SK-N-SH (cell line): ENCODE measurements around the gene ABCA7. TPM values are rescaled to one million over a fixed set of nuclear protein-coding genes. Genes with fewer than 3 reads are reported as not detected.

Source experiments
- CTCF ChIA-PET: fragments of 300-600, 350-600 bp; formaldehyde crosslinking; extraction: SDS; loops from one replicate; lab custom pipeline; 2021; lab: Yijun Ruan, JAX
- POLR2A ChIA-PET: fragments of 350-600 bp; sonication (Branson Sonifier 250); formaldehyde crosslinking; extraction: SDS; loops from one replicate; lab custom pipeline; 2020; ENCODE audit warnings: antibody characterized with exemption, inconsistent platforms; lab: Yijun Ruan, JAX
- DNase-seq: peaks from one replicate; pipeline ENCODE4 v3.0.0; 2012
- H2AFZ ChIP-seq: fragments of 200-600 bp; sonication (generic); 2 replicates; pipeline ENCODE4 v1.8.1; 2016; ENCODE audit warnings: antibody characterized with exemption, mild to moderate bottlenecking, low read depth
- H3F3A ChIP-seq: fragments of 200-600 bp; sonication (generic); replicated peaks from 2 replicates; pipeline ENCODE3; 2016; ENCODE audit warnings: antibody characterized with exemption, mild to moderate bottlenecking; ENCODE audit not compliant: insufficient read depth
- H3K27ac ChIP-seq, 2 experiments: fragments of 200-500 bp in 1 of 2; fragments of 200-600 bp in 1 of 2; sonication (Bioruptor generic) in 1 of 2; sonication (generic), shearing (Covaris generic) in 1 of 2; 2 replicates each; pipeline versions ENCODE4 v1.5.1 to v1.6.1; 2014 to 2016; ENCODE audit warnings: low read depth in 2 of 2, inconsistent platforms in 1 of 2, low read length in 1 of 2, mild to moderate bottlenecking in 1 of 2, mixed read lengths in 1 of 2
- H3K27me3 ChIP-seq: fragments of 200-600 bp; sonication (generic), shearing (Covaris generic); 2 replicates; pipeline ENCODE4 v1.6.1; 2016; ENCODE audit warnings: mixed run types; ENCODE audit not compliant: insufficient read depth
- H3K36me3 ChIP-seq, 2 experiments: fragments of 200-500 bp in 1 of 2; fragments of 200-600 bp in 1 of 2; sonication (Bioruptor generic) in 1 of 2; sonication (generic) in 1 of 2; replicated peaks in 1 of 2; 2 replicates each; pipeline versions ENCODE3 to v1.5.1; 2014 to 2016; ENCODE audit warnings: low read length in 1 of 2, mild to moderate bottlenecking in 1 of 2; ENCODE audit not compliant: insufficient read depth in 2 of 2, control insufficient read depth in 1 of 2
- H3K4me1 ChIP-seq, 2 experiments: fragments of 200-500 bp in 1 of 2; fragments of 200-600 bp in 1 of 2; sonication (Bioruptor generic) in 1 of 2; sonication (generic), shearing (Covaris generic) in 1 of 2; 2 replicates each; pipeline versions ENCODE4 v1.5.1 to v1.6.1; 2014 to 2016; ENCODE audit warnings: low read depth in 1 of 2, low read length in 1 of 2, mixed run types in 1 of 2; ENCODE audit not compliant: insufficient read depth in 2 of 2, control insufficient read depth in 1 of 2
- H3K4me2 ChIP-seq: fragments of 200-600 bp; sonication (generic), shearing (Covaris generic); 2 replicates; pipeline ENCODE4 v1.6.1; 2017; ENCODE audit warnings: mixed run types
- H3K4me3 ChIP-seq, 2 experiments: fragments of 200-500 bp in 1 of 2; fragments of 200-600 bp in 1 of 2; sonication (Bioruptor generic) in 1 of 2; sonication (generic), shearing (Covaris generic) in 1 of 2; 2 replicates each; pipeline versions ENCODE4 v1.5.1 to v1.8.1; 2014 to 2016; ENCODE audit warnings: low read depth in 2 of 2, inconsistent platforms in 1 of 2, low read length in 1 of 2, mild to moderate bottlenecking in 1 of 2, mixed read lengths in 1 of 2, moderate library complexity in 1 of 2
- H3K79me2 ChIP-seq: fragments of 200-600 bp; sonication (generic); 2 replicates; pipeline ENCODE4 v1.8.1; 2017; ENCODE audit warnings: mild to moderate bottlenecking; ENCODE audit not compliant: insufficient read depth
- H3K9ac ChIP-seq: fragments of 200-600 bp; sonication (generic); 2 replicates; pipeline ENCODE4 v1.6.1; 2017; ENCODE audit warnings: mixed run types
- H3K9me2 ChIP-seq: fragments of 200-600 bp; sonication (generic); 2 replicates; pipeline ENCODE4 v1.6.1; 2017; ENCODE audit warnings: mixed run types
- H3K9me3 ChIP-seq: fragments of 200-600 bp; sonication (generic); 2 replicates; pipeline ENCODE4 v1.6.1; 2017; ENCODE audit warnings: mixed run types, mild to moderate bottlenecking, moderate library complexity
- H4K20me1 ChIP-seq: fragments of 200-600 bp; sonication (generic); 2 replicates; pipeline ENCODE4 v1.6.1; 2017; ENCODE audit warnings: mild to moderate bottlenecking, mixed run types; ENCODE audit not compliant: insufficient read depth
- JUND ChIP-seq: IDR thresholded peaks from 2 replicates; pipeline ENCODE4 v1.4.0; 2012
- MAX ChIP-seq: IDR thresholded peaks from 2 replicates; pipeline ENCODE4 v1.4.0; 2012; ENCODE audit warnings: low read depth
- MEF2A ChIP-seq: IDR thresholded peaks from 2 replicates; pipeline ENCODE4 v1.4.0; 2012; ENCODE audit warnings: low read depth, borderline replicate concordance
- MXI1 ChIP-seq: IDR thresholded peaks from 2 replicates; pipeline ENCODE4 v1.6.1; 2012; ENCODE audit warnings: mild to moderate bottlenecking, low read depth, low read length, improper control_type of control experiment
- NRF1 ChIP-seq: IDR thresholded peaks from 2 replicates; pipeline ENCODE4 v1.6.1; 2012; ENCODE audit warnings: low read depth, mild to moderate bottlenecking, low read length
- POLR2AphosphoS5 ChIP-seq: IDR thresholded peaks from 2 replicates; pipeline ENCODE4 v1.6.1; 2012; ENCODE audit warnings: low read depth, low read length
- RAD21 ChIP-seq: IDR thresholded peaks from 2 replicates; pipeline ENCODE4 v1.6.1; 2012; ENCODE audit warnings: mild to moderate bottlenecking, low read length
- RFX5 ChIP-seq: IDR thresholded peaks from 2 replicates; pipeline ENCODE4 v1.6.1; 2012; ENCODE audit warnings: mild to moderate bottlenecking, improper control_type of control experiment, low read length
- RXRA ChIP-seq: IDR thresholded peaks from 2 replicates; pipeline ENCODE4 v1.4.0; 2012; ENCODE audit warnings: low read depth, mild to moderate bottlenecking, borderline replicate concordance
- SIN3A ChIP-seq: IDR thresholded peaks from 2 replicates; pipeline ENCODE4 v1.6.1; 2012; ENCODE audit warnings: low read depth, mild to moderate bottlenecking, low read length, moderate library complexity, borderline replicate concordance
- SMC3 ChIP-seq: IDR thresholded peaks from 2 replicates; pipeline ENCODE4 v1.6.1; 2012; ENCODE audit warnings: low read depth, low read length, improper control_type of control experiment
- TAF1 ChIP-seq: IDR thresholded peaks from 2 replicates; pipeline ENCODE4 v1.6.1; 2012; ENCODE audit warnings: low read depth, mild to moderate bottlenecking, low read length, moderate library complexity, borderline replicate concordance
- WGBS: methylation state at CpG from one replicate; pipeline ENCODE4 v1.1.6; 2017; ENCODE audit warnings: low lambda C conversion rate; 5-methylcytosine and 5-hydroxymethylcytosine counted together
- polyA plus RNA-seq, 3 experiments: library from polyadenylated mRNA; depleted of rRNA; stranded (reverse); fragments of >200 nt; gene quantifications; 2 replicates each; pipeline ENCODE4 v1.2.3, GENCODE V29; 2012
- TF ChIP-seq, protein P1 (sequence below): fragments of 150-350 bp; IDR thresholded peaks from 2 replicates; pipeline ENCODE4 v1.6.1; 2016; ENCODE audit warnings: mild to moderate bottlenecking, low read depth, low read length
- TF ChIP-seq, protein P2 (sequence below): IDR thresholded peaks from 2 replicates; pipeline ENCODE4 v1.6.1; 2012; ENCODE audit warnings: mild to moderate bottlenecking, low read depth, low read length, moderate library complexity

ABCA7 gene
- polyA plus RNA-seq, 1 of the 3 experiments (the other 2 are of a cell fraction), result 7.8 TPM

DNA sequence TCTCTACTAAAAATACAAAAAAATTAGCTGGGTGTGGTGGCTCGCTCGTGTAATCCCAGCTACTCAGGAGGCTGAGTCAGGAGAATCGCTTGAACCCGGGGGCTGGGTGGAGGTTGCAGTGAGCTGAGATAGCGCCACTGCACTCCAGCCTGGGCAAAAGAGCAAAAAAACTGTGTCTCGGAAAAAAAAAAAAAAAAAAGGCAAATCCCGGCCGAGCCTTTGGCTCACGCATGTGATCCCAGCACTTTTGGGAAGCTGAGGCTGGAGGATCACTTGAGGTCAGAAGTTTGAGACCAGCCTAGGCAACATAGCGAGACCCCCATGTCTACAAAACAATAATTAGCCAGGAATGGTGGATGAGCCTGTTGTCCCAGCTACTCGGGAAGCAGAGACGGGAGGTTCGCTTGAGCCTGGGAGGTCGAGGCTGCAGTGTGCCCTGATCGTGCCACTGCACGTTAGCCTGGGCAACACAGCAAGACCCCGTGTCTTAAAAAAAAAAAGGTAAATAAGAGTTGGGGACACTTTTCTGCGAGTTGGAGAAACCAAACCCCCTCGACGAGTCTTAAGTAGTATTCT, 63.3 kb downstream of the ABCA7 start (continued):
- TF ChIP-seq, protein P1, sequence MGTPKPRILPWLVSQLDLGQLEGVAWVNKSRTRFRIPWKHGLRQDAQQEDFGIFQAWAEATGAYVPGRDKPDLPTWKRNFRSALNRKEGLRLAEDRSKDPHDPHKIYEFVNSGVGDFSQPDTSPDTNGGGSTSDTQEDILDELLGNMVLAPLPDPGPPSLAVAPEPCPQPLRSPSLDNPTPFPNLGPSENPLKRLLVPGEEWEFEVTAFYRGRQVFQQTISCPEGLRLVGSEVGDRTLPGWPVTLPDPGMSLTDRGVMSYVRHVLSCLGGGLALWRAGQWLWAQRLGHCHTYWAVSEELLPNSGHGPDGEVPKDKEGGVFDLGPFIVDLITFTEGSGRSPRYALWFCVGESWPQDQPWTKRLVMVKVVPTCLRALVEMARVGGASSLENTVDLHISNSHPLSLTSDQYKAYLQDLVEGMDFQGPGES, result no peak
- TF ChIP-seq, all 33 proteins: peak for 0

- Histone ChIP-seq H3K4me3 (peak within 1 kb of the TSS; percentile 80 to 81), H3K9ac (peak within 1 kb of the TSS; percentile 91), H3F3A (peaks cover 38% of the 10 kb centered on the region), H3K27me3 (no peaks in the 10 kb centered on the region), H3K4me1 (peaks cover 21 to 22% of the 10 kb centered on the region in 2 experiments; a peak in 3 of 4 replicates), H4K20me1 (peaks cover 21% of the 10 kb centered on the region; the same call in 1 of the 2 replicates), H2AFZ (no peak within 1 kb of the TSS), H3K36me3 (peaks cover 0 to 24% of the 10 kb centered on the region in 2 experiments), H3K9me3 (no peaks in the 10 kb centered on the region), H3K4me2 (peak within 1 kb of the TSS; percentile 98), H3K27ac (peak within 1 kb of the TSS; percentile 87 to 95), H3K9me2 (no peaks in the 10 kb centered on the region), H3K79me2 (peaks cover 18% of the 10 kb centered on the region; the same call in 1 of the 2 replicates)
- DNase-seq, result peak; percentile 98
- POLR2A ChIA-PET, result interaction anchor here (0.8 to 2.6 kb wide), 5 partner anchors 9 to 100 kb away, joined by 3 to 15 read pairs (median 4); no protein-coding TSS in a partner anchor
- no peak for TF ChIP-seq MEF2A
- TF ChIP-seq, protein P1, result peak; percentile 22; the same call in 1 of the 2 replicates
- TF ChIP-seq TAF1, result peak; percentile 96
- TF ChIP-seq RFX5, result peak; percentile 75; the same call in 1 of the 2 replicates
- peak; percentile 89 for TF ChIP-seq POLR2AphosphoS5
- peak; percentile 55 for TF ChIP-seq NRF1
- no peak for TF ChIP-seq SMC3
- peak; percentile 77 for TF ChIP-seq SIN3A
- TF ChIP-seq MXI1, result peak; percentile 85
- 0 out of 2 replicates have a peak, but pooled peaks have one; percentile 0 for TF ChIP-seq RAD21
- TF ChIP-seq, protein P2, sequence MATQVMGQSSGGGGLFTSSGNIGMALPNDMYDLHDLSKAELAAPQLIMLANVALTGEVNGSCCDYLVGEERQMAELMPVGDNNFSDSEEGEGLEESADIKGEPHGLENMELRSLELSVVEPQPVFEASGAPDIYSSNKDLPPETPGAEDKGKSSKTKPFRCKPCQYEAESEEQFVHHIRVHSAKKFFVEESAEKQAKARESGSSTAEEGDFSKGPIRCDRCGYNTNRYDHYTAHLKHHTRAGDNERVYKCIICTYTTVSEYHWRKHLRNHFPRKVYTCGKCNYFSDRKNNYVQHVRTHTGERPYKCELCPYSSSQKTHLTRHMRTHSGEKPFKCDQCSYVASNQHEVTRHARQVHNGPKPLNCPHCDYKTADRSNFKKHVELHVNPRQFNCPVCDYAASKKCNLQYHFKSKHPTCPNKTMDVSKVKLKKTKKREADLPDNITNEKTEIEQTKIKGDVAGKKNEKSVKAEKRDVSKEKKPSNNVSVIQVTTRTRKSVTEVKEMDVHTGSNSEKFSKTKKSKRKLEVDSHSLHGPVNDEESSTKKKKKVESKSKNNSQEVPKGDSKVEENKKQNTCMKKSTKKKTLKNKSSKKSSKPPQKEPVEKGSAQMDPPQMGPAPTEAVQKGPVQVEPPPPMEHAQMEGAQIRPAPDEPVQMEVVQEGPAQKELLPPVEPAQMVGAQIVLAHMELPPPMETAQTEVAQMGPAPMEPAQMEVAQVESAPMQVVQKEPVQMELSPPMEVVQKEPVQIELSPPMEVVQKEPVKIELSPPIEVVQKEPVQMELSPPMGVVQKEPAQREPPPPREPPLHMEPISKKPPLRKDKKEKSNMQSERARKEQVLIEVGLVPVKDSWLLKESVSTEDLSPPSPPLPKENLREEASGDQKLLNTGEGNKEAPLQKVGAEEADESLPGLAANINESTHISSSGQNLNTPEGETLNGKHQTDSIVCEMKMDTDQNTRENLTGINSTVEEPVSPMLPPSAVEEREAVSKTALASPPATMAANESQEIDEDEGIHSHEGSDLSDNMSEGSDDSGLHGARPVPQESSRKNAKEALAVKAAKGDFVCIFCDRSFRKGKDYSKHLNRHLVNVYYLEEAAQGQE, result peak; percentile 67; the same call in 1 of the 2 replicates
- no peak for TF ChIP-seq RXRA
- TF ChIP-seq JUND, result no peak
- TF ChIP-seq MAX, result peak; percentile 62
- 0% methylated on average over 35 of the region's 75 CpGs for WGBS
- CTCF ChIA-PET, result interaction anchor here (1.1 to 4.4 kb wide), 5 partner anchors 10 to 170 kb away, joined by 3 to 44 read pairs (median 5); partner anchors contain the start of gene ABCA7
Measured at GRCh38 chr19:1103708-1104310, 63.9 kb downstream of the ABCA7 start, which contains the start of gene GPX4. Gene GPX4, plus strand, starts transcription at chr19:1103994. Its CDS starts 50 bp downstream, at chr19:1104044.
